HCT116 (cell line): Measurements from ENCODE around the gene VAMP3. TPM values are rescaled to one million over a fixed set of nuclear protein-coding genes. Genes with fewer than 3 reads are reported as not detected.

ENCODE experiments used
- ATAC-seq: fragments of 200-7000 bp; cut with Tn5 transposase; 2 replicates; pipeline ENCODE4 v1.9.1; 2020; ENCODE audit warnings: mild to moderate bottlenecking, moderate library complexity
- BruUV-seq: library from RNA; stranded (reverse); fragments of 400-500 nt; replicated peaks from 2 replicates; lab custom pipeline; 2021; lab: Mats Ljungman, UMichigan
- CTCF ChIA-PET: fragments of 300-600 bp; sonication (Branson Sonifier 250); formaldehyde crosslinking; loops from one replicate; lab custom pipeline; 2021; ENCODE audit warnings: antibody characterized with exemption; lab: Charles Lee
- POLR2A ChIA-PET: fragments of 300-600, 350-600 bp; sonication (Branson Sonifier 250); formaldehyde crosslinking; loops from one replicate; lab custom pipeline; 2021; ENCODE audit warnings: antibody characterized with exemption; lab: Charles Lee
- RAD21 ChIA-PET, 2 experiments: fragments of 300-600 bp; sonication (Branson Sonifier 250); formaldehyde crosslinking; loops; one replicate each; lab custom pipeline; 2023; ENCODE audit warnings: low total read pairs in 2 of 2; ENCODE audit not compliant: uncharacterized antibody in 2 of 2, unreplicated experiment in 2 of 2, low non-redundant PET in 1 of 2; lab: Charles Lee
- DNase-seq: peaks from one replicate; pipeline ENCODE4 v3.0.0-alpha.2; 2010; ENCODE audit warnings: low read depth, low spot score
- H2AFZ ChIP-seq: fragments of 200-600 bp; shearing (Covaris generic), sonication (generic); 2 replicates; pipeline ENCODE4 v1.6.1; 2017; ENCODE audit warnings: low read depth, mixed run types, mixed read lengths, antibody characterized with exemption, low read length; ENCODE audit not compliant: poor library complexity, severe bottlenecking
- H3K27ac ChIP-seq: 2 replicates; pipeline ENCODE4 v1.5.1; 2012; ENCODE audit warnings: low read depth, low read length
- H3K27me3 ChIP-seq: fragments of 200-600 bp; sonication (generic); 2 replicates; pipeline ENCODE4 v1.6.1; 2016; ENCODE audit warnings: mixed run types, low read length, mixed read lengths; ENCODE audit not compliant: insufficient read depth
- H3K36me3 ChIP-seq, 2 experiments: fragments of 200-500 bp in 1 of 2; fragments of 200-600 bp in 1 of 2; sonication (Bioruptor generic) in 1 of 2; sonication (generic) in 1 of 2; 2 replicates each; pipeline versions ENCODE4 v1.5.1 to v1.6.1; 2014 to 2016; ENCODE audit warnings: low read length in 2 of 2, inconsistent platforms in 1 of 2, mixed read lengths in 1 of 2, mixed run types in 1 of 2; ENCODE audit not compliant: insufficient read depth in 2 of 2, control insufficient read depth in 1 of 2
- H3K4me1 ChIP-seq, 2 experiments: fragments of 200-600 bp in 1 of 2; sonication (generic) in 1 of 2; 2 replicates each; pipeline versions ENCODE4 v1.5.1 to v1.6.1; 2012 to 2017; ENCODE audit warnings: low read length in 2 of 2, inconsistent platforms in 1 of 2, mild to moderate bottlenecking in 1 of 2, mixed read lengths in 1 of 2, mixed run types in 1 of 2, moderate library complexity in 1 of 2; ENCODE audit not compliant: insufficient read depth in 2 of 2, control insufficient read depth in 1 of 2
- H3K4me2 ChIP-seq: fragments of 200-600 bp; sonication (generic); 2 replicates; pipeline ENCODE4 v1.6.1; 2017; ENCODE audit warnings: mixed run types, low read length, mixed read lengths
- H3K4me3 ChIP-seq, 2 experiments: fragments of 200-600 bp in 1 of 2; sonication (generic) in 1 of 2; replicated peaks in 1 of 2; 2 replicates each; pipeline ENCODE4 v1.5.1; 2011 to 2016; ENCODE audit warnings: low read length in 2 of 2, control low read depth in 1 of 2, low read depth in 1 of 2, mild to moderate bottlenecking in 1 of 2, mixed read lengths in 1 of 2, mixed run types in 1 of 2
- H3K79me2 ChIP-seq: fragments of 200-600 bp; sonication (generic); 2 replicates; pipeline ENCODE4 v1.6.1; 2017; ENCODE audit warnings: mild to moderate bottlenecking, mixed run types, low read length, moderate library complexity, mixed read lengths; ENCODE audit not compliant: insufficient read depth
- H3K9ac ChIP-seq: fragments of 200-600 bp; sonication (generic); 2 replicates; pipeline ENCODE4 v1.6.1; 2016; ENCODE audit warnings: low read length, mixed read lengths
- H3K9me2 ChIP-seq: fragments of 200-600 bp; sonication (generic), shearing (Covaris generic); 2 replicates; pipeline ENCODE4 v1.6.1; 2017; ENCODE audit warnings: mixed run types, mild to moderate bottlenecking, moderate library complexity; ENCODE audit not compliant: insufficient read depth
- H3K9me3 ChIP-seq, 2 experiments: fragments of 200-500 bp in 1 of 2; fragments of 200-600 bp in 1 of 2; sonication (Bioruptor generic) in 1 of 2; sonication (generic) in 1 of 2; 2 replicates each; pipeline ENCODE4 v1.6.1; 2014 to 2017; ENCODE audit warnings: low read length in 2 of 2, mixed read lengths in 2 of 2, inconsistent platforms in 1 of 2, low read depth in 1 of 2, mild to moderate bottlenecking in 1 of 2, mixed run types in 1 of 2, moderate library complexity in 1 of 2; ENCODE audit not compliant: control insufficient read depth in 1 of 2, insufficient read depth in 1 of 2
- H4K20me1 ChIP-seq: fragments of 200-600 bp; sonication (generic), shearing (Covaris generic); 2 replicates; pipeline ENCODE4 v1.6.1; 2017; ENCODE audit warnings: mixed run types, mild to moderate bottlenecking, moderate library complexity; ENCODE audit not compliant: insufficient read depth
- CBX3 ChIP-seq: IDR thresholded peaks from 2 replicates; pipeline ENCODE4 v1.6.1; 2012; ENCODE audit warnings: low read depth
- CEBPB ChIP-seq: IDR thresholded peaks from 2 replicates; pipeline ENCODE4 v1.6.1; 2012; ENCODE audit warnings: low read depth
- ELF1 ChIP-seq: IDR thresholded peaks from 2 replicates; pipeline ENCODE4 v1.6.1; 2012; ENCODE audit warnings: low read depth, borderline replicate concordance
- FOSL1 ChIP-seq: IDR thresholded peaks from 2 replicates; pipeline ENCODE4 v1.6.1; 2012; ENCODE audit warnings: low read depth
- POLR2A ChIP-seq: IDR thresholded peaks from 2 replicates; pipeline ENCODE4 v1.7.0; 2011; ENCODE audit warnings: borderline replicate concordance; ENCODE audit not compliant: insufficient read depth, insufficient read length; ENCODE audit errors: extremely low read depth
- POLR2AphosphoS5 ChIP-seq: IDR thresholded peaks from 2 replicates; pipeline ENCODE4 v1.6.1; 2011; ENCODE audit warnings: mild to moderate bottlenecking, low read depth, low read length, moderate library complexity
- RAD21 ChIP-seq: IDR thresholded peaks from 2 replicates; pipeline ENCODE4 v1.6.1; 2012; ENCODE audit warnings: low read depth, mild to moderate bottlenecking
- SIN3A ChIP-seq: IDR thresholded peaks from 2 replicates; pipeline ENCODE4 v1.6.1; 2012; ENCODE audit warnings: low read depth
- SP1 ChIP-seq: IDR thresholded peaks from 2 replicates; pipeline ENCODE4 v1.6.1; 2012; ENCODE audit warnings: low read depth
- SRF ChIP-seq: IDR thresholded peaks from 2 replicates; pipeline ENCODE4 v1.6.1; 2012; ENCODE audit warnings: low read depth
- TCF7L2 ChIP-seq: IDR thresholded peaks from 2 replicates; pipeline ENCODE4 v1.7.0; 2011; ENCODE audit warnings: borderline replicate concordance, inconsistent platforms; ENCODE audit not compliant: insufficient read depth, insufficient read length; ENCODE audit errors: extremely low read depth
- ZNF274 ChIP-seq: fragments of 200-500 bp; sonication (Bioruptor generic); IDR thresholded peaks from 2 replicates; pipeline ENCODE4 v1.6.1; 2014; ENCODE audit warnings: mild to moderate bottlenecking, low read depth, low read length, inconsistent platforms
- intact Hi-C: fragments of 100-400 bp; cut with micrococcal nuclease; formaldehyde crosslinking; loops from 2 replicates; pipeline ENCODE4 v1.10.0; 2022
- total RNA-seq: library from RNA; stranded (reverse); gene quantifications from one replicate; pipeline ENCODE4 v1.2.1, GENCODE V29; 2021; ENCODE audit not compliant: unreplicated experiment
- TF ChIP-seq, protein P1 (sequence below): IDR thresholded peaks from 2 replicates; pipeline ENCODE4 v1.6.1; 2012; ENCODE audit warnings: low read depth
- TF ChIP-seq, protein P2 (sequence below): IDR thresholded peaks from 2 replicates; pipeline ENCODE4 v1.6.1; 2012
- TF ChIP-seq, protein P3 (sequence below), 3 experiments: fragments of 200-600 bp in 1 of 3; sonication (generic) in 1 of 3; IDR thresholded peaks in 2 of 3; conservative IDR thresholded peaks in 1 of 3; 2 replicates each; pipeline ENCODE4 v1.5.1; 2012 to 2017; ENCODE audit warnings: low read depth in 2 of 3, low read length in 2 of 3, antibody characterized with exemption in 1 of 3, borderline replicate concordance in 1 of 3, control low read depth in 1 of 3, mild to moderate bottlenecking in 1 of 3, mixed read lengths in 1 of 3, mixed run types in 1 of 3, moderate library complexity in 1 of 3; ENCODE audit not compliant: insufficient read depth in 1 of 3
- TF ChIP-seq, protein P4 (sequence below): IDR thresholded peaks from 2 replicates; pipeline ENCODE4 v1.6.1; 2011; ENCODE audit warnings: mild to moderate bottlenecking, low read length, moderate library complexity; ENCODE audit not compliant: insufficient replicate concordance; ENCODE audit errors: extremely low read depth
- TF ChIP-seq, protein P5 (sequence below): IDR thresholded peaks from 2 replicates; pipeline ENCODE4 v1.6.1; 2012

The VAMP3 gene
- total RNA-seq, 1 experiment from 2014 or later, result 79.3 TPM

DNA sequence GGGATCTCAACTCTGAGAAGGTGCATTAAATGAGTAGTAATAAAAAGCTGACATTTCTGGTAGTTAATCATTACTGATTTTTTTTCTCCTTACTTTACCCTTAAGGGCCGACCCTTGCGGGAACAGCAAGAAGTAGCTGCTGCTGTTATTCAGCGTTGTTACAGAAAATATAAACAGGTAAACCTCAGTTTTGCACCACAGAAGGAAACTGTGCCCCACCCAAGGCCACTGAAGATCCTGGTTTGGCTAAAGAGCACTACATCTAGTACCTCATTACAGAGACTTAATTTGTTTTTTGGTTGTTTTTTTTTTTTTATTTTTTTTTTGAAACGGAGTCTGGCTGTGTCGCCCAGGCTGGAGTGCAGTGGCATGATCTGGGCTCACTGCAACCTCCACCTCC, 23.5 kb upstream of the VAMP3 start:
- no peak overlapping the region for H3K4me3 ChIP-seq
- ChIA-PET RAD21 (no interaction called here), POLR2A (interaction anchor here (1.0 kb wide), 1 partner anchor 214 kb away, joined by 3 read pairs; the partner anchor contains the start of gene PARK7), CTCF (interaction anchor here (0.9 kb wide), 1 partner anchor 81 kb away, joined by 3 read pairs; no protein-coding TSS in a partner anchor)
- ATAC-seq, result no peak
- no peak for DNase-seq
- H3K36me3 ChIP-seq, result peaks cover 10 to 18% of the 10 kb centered on the region in 2 experiments
- no peak overlapping the region for H3K9ac ChIP-seq
- no peaks in the 10 kb centered on the region for H3K27me3 ChIP-seq
- no peak overlapping the region for H2AFZ ChIP-seq
- no peaks in the 10 kb centered on the region for H3K4me1 ChIP-seq
- no peak overlapping the region for H3K27ac ChIP-seq
- H3K4me2 ChIP-seq, result no peak overlapping the region
- TF ChIP-seq POLR2AphosphoS5 (no peak), TCF7L2 (no peak), RAD21 (no peak), CBX3 (no peak), FOSL1 (no peak), POLR2A (no peak), SRF (no peak), SP1 (no peak), CEBPB (no peak), ZNF274 (no peak), ELF1 (no peak), SIN3A (no peak)
- TF ChIP-seq, protein P1, sequence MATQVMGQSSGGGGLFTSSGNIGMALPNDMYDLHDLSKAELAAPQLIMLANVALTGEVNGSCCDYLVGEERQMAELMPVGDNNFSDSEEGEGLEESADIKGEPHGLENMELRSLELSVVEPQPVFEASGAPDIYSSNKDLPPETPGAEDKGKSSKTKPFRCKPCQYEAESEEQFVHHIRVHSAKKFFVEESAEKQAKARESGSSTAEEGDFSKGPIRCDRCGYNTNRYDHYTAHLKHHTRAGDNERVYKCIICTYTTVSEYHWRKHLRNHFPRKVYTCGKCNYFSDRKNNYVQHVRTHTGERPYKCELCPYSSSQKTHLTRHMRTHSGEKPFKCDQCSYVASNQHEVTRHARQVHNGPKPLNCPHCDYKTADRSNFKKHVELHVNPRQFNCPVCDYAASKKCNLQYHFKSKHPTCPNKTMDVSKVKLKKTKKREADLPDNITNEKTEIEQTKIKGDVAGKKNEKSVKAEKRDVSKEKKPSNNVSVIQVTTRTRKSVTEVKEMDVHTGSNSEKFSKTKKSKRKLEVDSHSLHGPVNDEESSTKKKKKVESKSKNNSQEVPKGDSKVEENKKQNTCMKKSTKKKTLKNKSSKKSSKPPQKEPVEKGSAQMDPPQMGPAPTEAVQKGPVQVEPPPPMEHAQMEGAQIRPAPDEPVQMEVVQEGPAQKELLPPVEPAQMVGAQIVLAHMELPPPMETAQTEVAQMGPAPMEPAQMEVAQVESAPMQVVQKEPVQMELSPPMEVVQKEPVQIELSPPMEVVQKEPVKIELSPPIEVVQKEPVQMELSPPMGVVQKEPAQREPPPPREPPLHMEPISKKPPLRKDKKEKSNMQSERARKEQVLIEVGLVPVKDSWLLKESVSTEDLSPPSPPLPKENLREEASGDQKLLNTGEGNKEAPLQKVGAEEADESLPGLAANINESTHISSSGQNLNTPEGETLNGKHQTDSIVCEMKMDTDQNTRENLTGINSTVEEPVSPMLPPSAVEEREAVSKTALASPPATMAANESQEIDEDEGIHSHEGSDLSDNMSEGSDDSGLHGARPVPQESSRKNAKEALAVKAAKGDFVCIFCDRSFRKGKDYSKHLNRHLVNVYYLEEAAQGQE, result no peak
- TF ChIP-seq, protein P2, sequence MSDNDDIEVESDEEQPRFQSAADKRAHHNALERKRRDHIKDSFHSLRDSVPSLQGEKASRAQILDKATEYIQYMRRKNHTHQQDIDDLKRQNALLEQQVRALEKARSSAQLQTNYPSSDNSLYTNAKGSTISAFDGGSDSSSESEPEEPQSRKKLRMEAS, result no peak
- TF ChIP-seq, protein P3, sequence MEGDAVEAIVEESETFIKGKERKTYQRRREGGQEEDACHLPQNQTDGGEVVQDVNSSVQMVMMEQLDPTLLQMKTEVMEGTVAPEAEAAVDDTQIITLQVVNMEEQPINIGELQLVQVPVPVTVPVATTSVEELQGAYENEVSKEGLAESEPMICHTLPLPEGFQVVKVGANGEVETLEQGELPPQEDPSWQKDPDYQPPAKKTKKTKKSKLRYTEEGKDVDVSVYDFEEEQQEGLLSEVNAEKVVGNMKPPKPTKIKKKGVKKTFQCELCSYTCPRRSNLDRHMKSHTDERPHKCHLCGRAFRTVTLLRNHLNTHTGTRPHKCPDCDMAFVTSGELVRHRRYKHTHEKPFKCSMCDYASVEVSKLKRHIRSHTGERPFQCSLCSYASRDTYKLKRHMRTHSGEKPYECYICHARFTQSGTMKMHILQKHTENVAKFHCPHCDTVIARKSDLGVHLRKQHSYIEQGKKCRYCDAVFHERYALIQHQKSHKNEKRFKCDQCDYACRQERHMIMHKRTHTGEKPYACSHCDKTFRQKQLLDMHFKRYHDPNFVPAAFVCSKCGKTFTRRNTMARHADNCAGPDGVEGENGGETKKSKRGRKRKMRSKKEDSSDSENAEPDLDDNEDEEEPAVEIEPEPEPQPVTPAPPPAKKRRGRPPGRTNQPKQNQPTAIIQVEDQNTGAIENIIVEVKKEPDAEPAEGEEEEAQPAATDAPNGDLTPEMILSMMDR (IDR thresholded peaks at IDR 0.05 in 2 of 3, conservative IDR thresholded peaks at IDR 0.05 in 1 of 3; ENCODE audit: borderline replicate concordance in 1 of 3, insufficient read depth in 1 of 3, low read depth in 2 of 3, low read length in 2 of 3), result no peak
- TF ChIP-seq, protein P4, sequence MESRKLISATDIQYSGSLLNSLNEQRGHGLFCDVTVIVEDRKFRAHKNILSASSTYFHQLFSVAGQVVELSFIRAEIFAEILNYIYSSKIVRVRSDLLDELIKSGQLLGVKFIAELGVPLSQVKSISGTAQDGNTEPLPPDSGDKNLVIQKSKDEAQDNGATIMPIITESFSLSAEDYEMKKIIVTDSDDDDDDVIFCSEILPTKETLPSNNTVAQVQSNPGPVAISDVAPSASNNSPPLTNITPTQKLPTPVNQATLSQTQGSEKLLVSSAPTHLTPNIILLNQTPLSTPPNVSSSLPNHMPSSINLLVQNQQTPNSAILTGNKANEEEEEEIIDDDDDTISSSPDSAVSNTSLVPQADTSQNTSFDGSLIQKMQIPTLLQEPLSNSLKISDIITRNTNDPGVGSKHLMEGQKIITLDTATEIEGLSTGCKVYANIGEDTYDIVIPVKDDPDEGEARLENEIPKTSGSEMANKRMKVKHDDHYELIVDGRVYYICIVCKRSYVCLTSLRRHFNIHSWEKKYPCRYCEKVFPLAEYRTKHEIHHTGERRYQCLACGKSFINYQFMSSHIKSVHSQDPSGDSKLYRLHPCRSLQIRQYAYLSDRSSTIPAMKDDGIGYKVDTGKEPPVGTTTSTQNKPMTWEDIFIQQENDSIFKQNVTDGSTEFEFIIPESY, result no peak
- TF ChIP-seq, protein P5, sequence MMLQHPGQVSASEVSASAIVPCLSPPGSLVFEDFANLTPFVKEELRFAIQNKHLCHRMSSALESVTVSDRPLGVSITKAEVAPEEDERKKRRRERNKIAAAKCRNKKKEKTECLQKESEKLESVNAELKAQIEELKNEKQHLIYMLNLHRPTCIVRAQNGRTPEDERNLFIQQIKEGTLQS, result no peak
- H3K9me3 ChIP-seq, result no peaks in the 10 kb centered on the region
- no TSS peak for BruUV-seq
- H3K79me2 ChIP-seq, result no peaks in the 10 kb centered on the region
- H3K9me2 ChIP-seq, result no peaks in the 10 kb centered on the region
- intact Hi-C loops, result no loop called here
- H4K20me1 ChIP-seq, result no peaks in the 10 kb centered on the region
